Neuronal stem cell (in vitro differentiated cells): ENCODE results near the gene IL17C.

Experiments
- DNase-seq: peaks from one replicate; pipeline ENCODE4 v3.0.0-alpha.2; 2013; ENCODE audit warnings: low spot score
- H2AFZ ChIP-seq: one replicate; pipeline ENCODE4 v1.6.1; 2013; ENCODE audit warnings: mild to moderate bottlenecking, low read length, inconsistent platforms
- H2AK5ac ChIP-seq: 2 replicates; pipeline ENCODE4 v1.6.1; 2013; ENCODE audit warnings: low read depth, mild to moderate bottlenecking, inconsistent platforms, low read length, moderate library complexity, mixed read lengths
- H2BK120ac ChIP-seq: 2 replicates; pipeline ENCODE4 v1.6.1; 2013; ENCODE audit warnings: low read depth, mild to moderate bottlenecking, inconsistent platforms, low read length, moderate library complexity, mixed read lengths
- H2BK12ac ChIP-seq: one replicate; pipeline ENCODE4 v1.6.1; 2013; ENCODE audit warnings: low read length, inconsistent platforms
- H2BK15ac ChIP-seq: 2 replicates; pipeline ENCODE4 v1.6.1; 2013; ENCODE audit warnings: mild to moderate bottlenecking, low read length, inconsistent platforms, mixed read lengths
- H2BK5ac ChIP-seq: one replicate; pipeline ENCODE4 v1.6.1; 2013; ENCODE audit warnings: inconsistent platforms, mild to moderate bottlenecking, low read length, moderate library complexity
- H3K14ac ChIP-seq: one replicate; pipeline ENCODE4 v1.6.1; 2013; ENCODE audit warnings: low read length, inconsistent platforms
- H3K18ac ChIP-seq: 2 replicates; pipeline ENCODE4 v1.6.1; 2013; ENCODE audit warnings: low read length, inconsistent platforms
- H3K23ac ChIP-seq: 2 replicates; pipeline ENCODE4 v1.6.1; 2013; ENCODE audit warnings: low read depth, mild to moderate bottlenecking, mixed read lengths, low read length, inconsistent platforms; ENCODE audit not compliant: poor library complexity
- H3K27ac ChIP-seq: replicated peaks from 3 replicates; pipeline ENCODE4 v1.5.1; 2013; ENCODE audit warnings: low read length, inconsistent platforms
- H3K27me3 ChIP-seq, 3 experiments: 2 replicates each; pipeline ENCODE4 v1.6.1; 2013; ENCODE audit warnings: low read length in 3 of 3, mild to moderate bottlenecking in 2 of 3, inconsistent platforms in 1 of 3, low read depth in 1 of 3, mixed read lengths in 1 of 3, moderate library complexity in 1 of 3; ENCODE audit not compliant: control insufficient read depth in 3 of 3, insufficient read depth in 3 of 3
- H3K36me3 ChIP-seq, 2 donors: replicated peaks in 1 of 2; 2 replicates each; pipeline ENCODE4 v1.6.1; 2013; ENCODE audit warnings: low read length in 2 of 2; ENCODE audit not compliant: control insufficient read depth in 2 of 2, insufficient read depth in 2 of 2
- H3K4ac ChIP-seq: 2 replicates; pipeline ENCODE4 v1.6.1; 2013; ENCODE audit warnings: inconsistent platforms, mild to moderate bottlenecking, low read length, moderate library complexity
- H3K4me1 ChIP-seq, 2 donors: 1 replicate in 1 of 2; 2 replicates in 1 of 2; pipeline ENCODE4 v1.6.1; 2013; ENCODE audit warnings: low read length in 2 of 2, low read depth in 1 of 2; ENCODE audit not compliant: control insufficient read depth in 2 of 2, insufficient read depth in 1 of 2
- H3K4me2 ChIP-seq: one replicate; pipeline ENCODE4 v1.6.1; 2013; ENCODE audit warnings: mild to moderate bottlenecking, low read length, inconsistent platforms; ENCODE audit not compliant: insufficient read depth, poor library complexity, severe bottlenecking
- H3K4me3 ChIP-seq, 2 donors: 2 replicates each; pipeline ENCODE4 v1.5.1; 2013; ENCODE audit warnings: low read length in 2 of 2, mild to moderate bottlenecking in 2 of 2, inconsistent platforms in 1 of 2, moderate library complexity in 1 of 2
- H3K79me1 ChIP-seq: one replicate; pipeline ENCODE4 v1.6.1; 2013; ENCODE audit warnings: low read depth, mild to moderate bottlenecking, inconsistent platforms, low read length, moderate library complexity
- H3K9ac ChIP-seq: one replicate; pipeline ENCODE4 v1.6.1; 2013; ENCODE audit warnings: mild to moderate bottlenecking, low read depth, low read length, inconsistent platforms; ENCODE audit not compliant: poor library complexity
- H3K9me3 ChIP-seq, 2 donors: replicated peaks in 1 of 2; 2 replicates each; pipeline versions ENCODE3 to v1.6.1; 2013; ENCODE audit warnings: low read length in 2 of 2, mild to moderate bottlenecking in 2 of 2, inconsistent platforms in 1 of 2, low read depth in 1 of 2, mixed read lengths in 1 of 2, moderate library complexity in 1 of 2; ENCODE audit not compliant: control insufficient read depth in 2 of 2, insufficient read depth in 1 of 2
- H4K8ac ChIP-seq: one replicate; pipeline ENCODE4 v1.6.1; 2013; ENCODE audit warnings: low read depth, mild to moderate bottlenecking, inconsistent platforms, low read length, moderate library complexity
- H4K91ac ChIP-seq: one replicate; pipeline ENCODE4 v1.6.1; 2013; ENCODE audit warnings: low read length, low read depth, mild to moderate bottlenecking, inconsistent platforms; ENCODE audit not compliant: poor library complexity
- WGBS, 2 donors: extraction: QIAGEN DNeasy Blood & Tissue Kit; methylation state at CpG; one replicate each; pipeline ENCODE4 v1.1.7; 2013; ENCODE audit warnings: missing lambda C conversion rate in 2 of 2, mixed read lengths in 1 of 2; ENCODE audit not compliant: insufficient read length in 2 of 2, insufficient replicate concordance in 1 of 2; ENCODE audit errors: extremely low coverage in 2 of 2; 5-methylcytosine and 5-hydroxymethylcytosine counted together

The IL17C gene

GRCh38 chr16:88624481-88624880 lies 13.9 kb upstream of the IL17C start:
- no peak overlapping the region for H2AK5ac ChIP-seq
- no peak overlapping the region for H3K4me3 ChIP-seq
- no peak overlapping the region for H2AFZ ChIP-seq
- no peak overlapping the region for H2BK12ac ChIP-seq
- no peak overlapping the region for H2BK120ac ChIP-seq
- no peaks in the 10 kb centered on the region for H3K4me1 ChIP-seq
- H4K8ac ChIP-seq, result no peak overlapping the region
- H3K14ac ChIP-seq, result no peak overlapping the region
- H3K9me3 ChIP-seq, result no peaks in the 10 kb centered on the region
- H4K91ac ChIP-seq, result no peak overlapping the region
- DNase-seq, result no peak
- H3K4me2 ChIP-seq, result no peak overlapping the region
- peak overlapping the region; percentile 21 for H3K9ac ChIP-seq
- no peak overlapping the region for H3K4ac ChIP-seq
- H3K27ac ChIP-seq, result no peak overlapping the region
- peaks cover 55 to 85% of the 10 kb centered on the region in 2 donors for H3K36me3 ChIP-seq
- no peak overlapping the region for H2BK5ac ChIP-seq
- H3K23ac ChIP-seq, result no peak overlapping the region
- H3K79me1 ChIP-seq, result peaks cover 8% of the 10 kb centered on the region
- H3K18ac ChIP-seq, result no peak overlapping the region
- no peaks in the 10 kb centered on the region for H3K27me3 ChIP-seq
- no peak overlapping the region for H2BK15ac ChIP-seq
- no CpG with 5 or more reads among the region's 18 CpGs for WGBS, 2 donors

GRCh38 chr16:88624977-88625576 lies 13.3 kb upstream of the IL17C start:
- Histone ChIP-seq H2BK15ac (no peak overlapping the region), H3K4ac (no peak overlapping the region), H2AK5ac (no peak overlapping the region), H3K4me1 (no peaks in the 10 kb centered on the region), H3K27me3 (no peaks in the 10 kb centered on the region), H3K23ac (no peak overlapping the region), H2AFZ (no peak overlapping the region), H2BK5ac (no peak overlapping the region), H2BK120ac (no peak overlapping the region), H3K9me3 (no peaks in the 10 kb centered on the region), H4K8ac (no peak overlapping the region), H3K79me1 (peaks cover 8% of the 10 kb centered on the region), H3K4me3 (no peak overlapping the region), H3K18ac (no peak overlapping the region), H3K14ac (no peak overlapping the region), H3K9ac (no peak overlapping the region), H3K36me3 (peaks cover 56 to 85% of the 10 kb centered on the region in 2 donors), H3K4me2 (no peak overlapping the region), H3K27ac (no peak overlapping the region), H2BK12ac (no peak overlapping the region), H4K91ac (no peak overlapping the region)
- no peak for DNase-seq
- WGBS, 2 donors, result no CpG with 5 or more reads among the region's 17 CpGs

GRCh38 chr16:88626646-88627045 lies 11.7 kb upstream of the IL17C start:
- Histone ChIP-seq H3K27ac (no peak overlapping the region), H3K9me3 (no peaks in the 10 kb centered on the region), H2BK120ac (no peak overlapping the region), H2BK12ac (no peak overlapping the region), H2AK5ac (no peak overlapping the region), H4K8ac (no peak overlapping the region), H3K4me3 (no peak overlapping the region), H3K14ac (no peak overlapping the region), H3K9ac (no peak overlapping the region), H2AFZ (no peak overlapping the region), H3K36me3 (peaks cover 65 to 95% of the 10 kb centered on the region in 2 donors), H3K79me1 (peaks cover 8% of the 10 kb centered on the region), H3K27me3 (no peaks in the 10 kb centered on the region), H2BK5ac (no peak overlapping the region), H3K4me1 (no peaks in the 10 kb centered on the region), H3K18ac (no peak overlapping the region), H2BK15ac (no peak overlapping the region), H3K4ac (no peak overlapping the region), H3K23ac (no peak overlapping the region), H4K91ac (no peak overlapping the region), H3K4me2 (no peak overlapping the region)
- no CpG with 5 or more reads among the region's 9 CpGs for WGBS, 2 donors
- DNase-seq, result no peak

- H2BK15ac ChIP-seq, result no peak overlapping the region
- H2AFZ ChIP-seq, result no peak overlapping the region
- no peak overlapping the region for H4K91ac ChIP-seq
- peak overlapping the region; percentile 6 for H2AK5ac ChIP-seq
- H3K4me1 ChIP-seq, result no peaks in the 10 kb centered on the region
- peak overlapping the region; percentile 82 for H2BK5ac ChIP-seq
- H3K79me1 ChIP-seq, result peaks cover 5% of the 10 kb centered on the region
- no peak overlapping the region for H2BK120ac ChIP-seq
- H3K27ac ChIP-seq, result no peak overlapping the region
- no peak overlapping the region for H3K4ac ChIP-seq
- H3K36me3 ChIP-seq, result peaks cover 60 to 94% of the 10 kb centered on the region in 2 donors
- H3K27me3 ChIP-seq, result no peaks in the 10 kb centered on the region
- no peak overlapping the region for H4K8ac ChIP-seq
- no peak for DNase-seq
- H3K9ac ChIP-seq, result no peak overlapping the region
- no peaks in the 10 kb centered on the region for H3K9me3 ChIP-seq
- no peak overlapping the region for H3K4me3 ChIP-seq
- no peak overlapping the region for H3K4me2 ChIP-seq
- H2BK12ac ChIP-seq, result no peak overlapping the region
- no peak overlapping the region for H3K14ac ChIP-seq
- H3K23ac ChIP-seq, result no peak overlapping the region
- no CpG with 5 or more reads among the region's 27 CpGs for WGBS, 2 donors
- H3K18ac ChIP-seq, result no peak overlapping the region
These were observed 10.6 kb upstream of the IL17C start for GRCh38 chr16:88627531-88628411.
